Testis (tissue), 3 donors: Measurements from ENCODE around the gene KCTD5. TPM values are rescaled to one million over a fixed set of nuclear protein-coding genes. Genes with fewer than 3 reads are reported as not detected.
"Not testable (repeated sequence)": the region's sequence is repeated elsewhere in the genome, so short reads cannot be mapped to it uniquely, and the experiment has no call there.

Experiments
- DNase-seq: peaks from one replicate; pipeline ENCODE4 v3.0.0-alpha.2; 2019
- H3K27ac ChIP-seq, 2 donors: fragments of 200-600 bp; sonication (generic); one replicate each; pipeline ENCODE4 v1.5.1; 2019
- H3K27me3 ChIP-seq: fragments of 200-600 bp; sonication (generic); one replicate; pipeline ENCODE4 v1.5.1; 2019
- H3K36me3 ChIP-seq: fragments of 200-600 bp; sonication (generic); one replicate; pipeline ENCODE4 v1.5.1; 2017; ENCODE audit warnings: low read depth; ENCODE audit errors: missing control alignments
- H3K4me1 ChIP-seq: fragments of 200-600 bp; sonication (generic); one replicate; pipeline ENCODE4 v1.5.1; 2019
- H3K4me3 ChIP-seq, 2 donors: fragments of 200-600 bp; sonication (generic); one replicate each; pipeline ENCODE4 v1.5.1; 2017 to 2019
- H3K9me3 ChIP-seq: fragments of 200-600 bp; sonication (generic); one replicate; pipeline ENCODE4 v1.5.1; 2017
- CTCF ChIP-seq, 3 experiments: fragments of 450-650 bp in 2 of 3; fragments of 200-600 bp in 1 of 3; sonication (generic) in 1 of 3; IDR thresholded peaks; one replicate each; pipeline ENCODE4 v1.5.1; 2016 to 2019; ENCODE audit warnings: antibody characterized with exemption in 3 of 3, mild to moderate bottlenecking in 2 of 3, moderate library complexity in 1 of 3
- POLR2A ChIP-seq: fragments of 450-650 bp; IDR thresholded peaks from one replicate; pipeline ENCODE4 v1.6.1; 2017; ENCODE audit warnings: antibody characterized with exemption, mild to moderate bottlenecking, moderate library complexity
- WGBS, 2 donors: methylation state at CpG; one replicate each; pipeline ENCODE4 v1.1.5; 2018; 5-methylcytosine and 5-hydroxymethylcytosine counted together
- intact Hi-C: fragments of 100-400 bp; cut with DNase I; formaldehyde crosslinking; loops from one replicate; pipeline ENCODE4 v1.15.1; 2023; ENCODE audit warnings: low total_unique reads
- polyA plus RNA-seq: library from polyadenylated mRNA; stranded (reverse); fragments of 350-450 nt; fragmentation: Illumina TruSeq; extraction: RNeasy Lipid Tissue Mini Kit (QIAGEN cat#74804); gene quantifications from one replicate; pipeline ENCODE4 v1.2.3, GENCODE V29; 2014; ENCODE audit warnings: low read depth, low replicate concordance; ENCODE audit not compliant: insufficient read depth
- total RNA-seq, 2 donors: library from RNA; depleted of rRNA; stranded (reverse); fragments of >200 nt; gene quantifications; one replicate each; pipeline ENCODE4 v1.2.3, GENCODE V29; 2016

KCTD5 gene
- total and polyA plus RNA-seq, 3 donors from 2014 or later: 33.3 to 72.2 (median 63.9) TPM

GRCh38 chr16:2664574-2664982, 17.7 kb upstream of the KCTD5 start:
- TF ChIP-seq CTCF (IDR thresholded peaks at IDR 0.05) (no peak), POLR2A (no peak)

GRCh38 chr16:2666671-2667070, 15.7 kb upstream of the KCTD5 start:
- peaks cover 24% of the 10 kb centered on the region for H3K4me1 ChIP-seq
- DNase-seq, H3K36me3 ChIP-seq, H3K4me3 ChIP-seq, H3K27ac ChIP-seq, H3K9me3 ChIP-seq, intact Hi-C loops, H3K27me3 ChIP-seq: not testable (repeated sequence)
- WGBS, 2 donors: 76 to 82% methylated on average over 7 of the region's 7 CpGs

More at GRCh38 chr16:2664574-2664982, 17.7 kb upstream of the KCTD5 start:
- Histone ChIP-seq H3K9me3 (no peaks in the 10 kb centered on the region), H3K27me3 (no peaks in the 10 kb centered on the region), H3K4me1 (peaks cover 19% of the 10 kb centered on the region), H3K36me3 (no peaks in the 10 kb centered on the region), H3K27ac (peak overlapping the region in 1 of 2 donors; percentile 79), H3K4me3 (no peak overlapping the region)
- no peak for DNase-seq
- WGBS, 2 donors: 50 to 52% methylated on average over 9 of the region's 9 CpGs
- intact Hi-C loops: no loop called here

- H3K27me3 ChIP-seq, H3K36me3 ChIP-seq, H3K4me3 ChIP-seq, intact Hi-C loops, H3K9me3 ChIP-seq, H3K27ac ChIP-seq, DNase-seq: not testable (repeated sequence)
- WGBS, 2 donors: 72 to 80% methylated on average over 8 to 10 of the region's 10 CpGs
- peaks cover 16% of the 10 kb centered on the region for H3K4me1 ChIP-seq
These were observed 12.7 kb upstream of the KCTD5 start for GRCh38 chr16:2669587-2669986.

- 39 to 53% methylated on average over 14 to 15 of the region's 15 CpGs for WGBS, 2 donors
- intact Hi-C loops, H3K27ac ChIP-seq, H3K36me3 ChIP-seq, H3K4me3 ChIP-seq, H3K9me3 ChIP-seq, H3K27me3 ChIP-seq: not testable (repeated sequence)
- peak; percentile 45 to 65 (median 58) for TF ChIP-seq CTCF (IDR thresholded peaks at IDR 0.05)
- DNase-seq: peak; percentile 88
- H3K4me1 ChIP-seq: peaks cover 13% of the 10 kb centered on the region
These were observed 12.3 kb upstream of the KCTD5 start for GRCh38 chr16:2670017-2670416.

GRCh38 chr16:2671193-2671592, 11.1 kb upstream of the KCTD5 start:
- TF ChIP-seq CTCF (IDR thresholded peaks at IDR 0.05): peak in 1 of 3 experiments; percentile 34
- H3K36me3 ChIP-seq, H3K4me3 ChIP-seq, intact Hi-C loops, H3K9me3 ChIP-seq, H3K27ac ChIP-seq, H3K27me3 ChIP-seq: not testable (repeated sequence)
- DNase-seq: peak; percentile 60
- peaks cover 13% of the 10 kb centered on the region for H3K4me1 ChIP-seq
- WGBS, 2 donors: 65 to 73% methylated on average over 2 to 10 of the region's 10 CpGs

GRCh38 chr16:2671741-2672140, 10.6 kb upstream of the KCTD5 start:
- intact Hi-C loops: no loop called here
- H3K4me3 ChIP-seq: no peak overlapping the region
- TF ChIP-seq POLR2A (no peak), CTCF (IDR thresholded peaks at IDR 0.05) (no peak)
- no peaks in the 10 kb centered on the region for H3K27me3 ChIP-seq
- no peak overlapping the region for H3K27ac ChIP-seq
- H3K4me1 ChIP-seq: peaks cover 13% of the 10 kb centered on the region
- WGBS, 2 donors: 69 to 81% methylated on average over 13 of the region's 13 CpGs
- DNase-seq: no peak
- H3K36me3 ChIP-seq: no peaks in the 10 kb centered on the region
- H3K9me3 ChIP-seq: no peaks in the 10 kb centered on the region
